NT2/D1 (cell line): ENCODE data around the gene LRRC46.

Experiments
- DNase-seq: peaks from one replicate; pipeline ENCODE4 v3.0.0-alpha.2; 2011; ENCODE audit warnings: low read depth, low spot score
- H3K27me3 ChIP-seq: 2 replicates; pipeline ENCODE4 v1.6.0; 2011; ENCODE audit warnings: mild to moderate bottlenecking; ENCODE audit not compliant: insufficient read length, insufficient read depth
- H3K36me3 ChIP-seq: 2 replicates; pipeline ENCODE4 v1.6.1; 2011; ENCODE audit warnings: mild to moderate bottlenecking, low read length, mixed read lengths; ENCODE audit not compliant: insufficient read depth, insufficient read length
- H3K4me1 ChIP-seq: 2 replicates; pipeline ENCODE4 v1.5.1; 2011; ENCODE audit not compliant: insufficient read depth, insufficient read length
- H3K4me3 ChIP-seq: 2 replicates; pipeline ENCODE4 v1.5.1; 2011; ENCODE audit warnings: low read depth; ENCODE audit not compliant: insufficient read length
- H3K9ac ChIP-seq: 2 replicates; pipeline ENCODE4 v1.6.0; 2011; ENCODE audit warnings: low read depth; ENCODE audit not compliant: insufficient read length
- H3K9me3 ChIP-seq: 2 replicates; pipeline ENCODE4 v1.5.1; 2011; ENCODE audit warnings: mild to moderate bottlenecking, low read length; ENCODE audit not compliant: insufficient read depth
- SUZ12 ChIP-seq: IDR thresholded peaks from 2 replicates; pipeline ENCODE4 v1.6.1; 2011; ENCODE audit not compliant: insufficient read length, insufficient read depth; ENCODE audit errors: extremely low read depth
- YY1 ChIP-seq: IDR thresholded peaks from 2 replicates; pipeline ENCODE4 v1.6.1; 2011; ENCODE audit not compliant: insufficient read length, insufficient read depth
- ZNF274 ChIP-seq: IDR thresholded peaks from 2 replicates; pipeline ENCODE4 v1.6.1; 2011; ENCODE audit warnings: mild to moderate bottlenecking, low read depth, low read length

LRRC46 gene

DNA sequence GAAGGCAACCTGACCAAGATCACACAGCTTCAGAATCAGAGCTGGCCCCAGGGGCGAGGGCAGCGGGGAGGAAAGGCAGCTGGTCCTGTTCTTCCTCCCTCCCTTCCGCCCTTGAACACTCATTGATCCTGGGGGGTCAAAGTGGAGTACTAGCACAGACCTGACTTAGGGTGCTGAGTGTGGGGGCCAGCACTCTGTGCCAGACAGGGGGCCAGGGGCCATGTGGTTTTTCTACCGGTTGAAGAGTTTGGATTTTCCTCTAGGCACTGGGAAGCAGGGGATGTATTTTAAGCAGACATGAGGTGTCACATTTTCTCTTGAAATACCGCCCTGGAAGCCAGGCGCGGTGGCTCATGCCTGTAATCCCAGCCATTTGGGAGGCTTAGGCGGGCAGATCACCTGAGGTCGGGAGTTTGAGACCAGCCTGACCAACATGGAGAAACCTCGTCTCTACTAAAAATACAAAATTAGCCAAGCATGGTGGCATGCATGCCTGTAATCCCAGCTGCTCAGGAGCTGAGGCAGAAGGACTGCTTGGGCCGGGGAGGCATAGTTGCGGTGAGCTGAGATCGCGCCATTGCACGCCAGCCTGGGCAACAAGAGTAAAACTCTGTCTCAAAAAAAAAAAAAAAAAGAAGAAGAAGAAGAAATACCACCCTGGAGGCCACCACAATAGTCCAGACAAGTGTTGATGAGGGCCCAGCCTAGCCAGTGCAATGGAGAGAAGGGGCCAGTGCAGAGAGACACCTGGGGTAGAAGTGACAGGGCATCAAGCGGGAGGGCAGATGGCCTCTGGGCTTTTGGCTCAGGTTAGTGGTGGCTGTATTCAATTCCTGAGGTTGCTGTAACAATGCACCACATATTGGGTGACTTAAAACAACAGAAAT is 25.2 kb upstream of the LRRC46 start:
- no peak overlapping the region for H3K4me3 ChIP-seq
- H3K27me3 ChIP-seq, result peaks cover 2% of the 10 kb centered on the region
- H3K9ac ChIP-seq, result no peak overlapping the region
- peaks cover 36% of the 10 kb centered on the region for H3K36me3 ChIP-seq
- H3K4me1 ChIP-seq, result peaks cover 6% of the 10 kb centered on the region
- no peak for DNase-seq
- TF ChIP-seq ZNF274 (no peak), SUZ12 (no peak), YY1 (no peak)
- no peaks in the 10 kb centered on the region for H3K9me3 ChIP-seq

DNA sequence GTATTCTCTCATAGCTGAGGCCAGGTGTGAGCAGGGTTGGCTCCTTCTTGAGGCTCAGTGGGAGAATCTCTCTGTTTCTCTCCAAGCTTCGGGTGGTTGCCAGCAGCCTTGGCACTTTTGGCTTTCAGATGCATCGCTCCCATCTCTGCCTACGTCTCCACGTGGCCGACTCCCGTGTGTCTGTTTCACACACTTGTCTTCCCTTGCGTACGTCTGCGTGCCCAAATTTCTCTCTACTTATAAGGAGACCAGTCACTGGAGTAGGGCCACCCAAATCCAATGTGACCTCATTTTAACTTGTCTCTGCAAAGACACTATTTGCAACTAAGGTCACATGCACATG is 24.6 kb upstream of the LRRC46 start:
- Histone ChIP-seq H3K4me3 (no peak overlapping the region), H3K27me3 (no peaks in the 10 kb centered on the region), H3K4me1 (peaks cover 10% of the 10 kb centered on the region), H3K9ac (no peak overlapping the region), H3K36me3 (peaks cover 40% of the 10 kb centered on the region), H3K9me3 (no peaks in the 10 kb centered on the region)
- TF ChIP-seq SUZ12 (no peak), ZNF274 (no peak), YY1 (no peak)
- no peak for DNase-seq

DNA sequence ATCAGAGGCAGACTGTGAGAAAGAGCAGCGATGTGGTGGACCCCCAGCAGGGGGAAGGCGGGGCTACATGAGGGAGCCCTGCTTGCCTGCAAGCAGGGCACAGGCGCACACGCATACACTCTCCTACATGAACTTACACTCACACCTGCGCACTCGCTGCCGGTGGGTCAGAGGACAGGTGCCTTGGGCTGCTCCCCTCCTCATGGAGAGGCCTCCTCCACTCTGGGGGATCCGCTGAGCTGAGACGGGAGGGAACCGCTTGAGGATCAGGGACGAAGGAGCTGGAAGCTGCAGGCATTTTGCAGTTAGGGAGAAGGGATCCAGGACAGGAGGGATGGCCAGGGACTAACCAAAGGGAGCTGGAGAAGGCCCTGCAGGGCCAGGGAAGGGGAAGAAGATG is 24.0 kb upstream of the LRRC46 start:
- H3K4me1 ChIP-seq, result peaks cover 10% of the 10 kb centered on the region
- H3K9ac ChIP-seq, result no peak overlapping the region
- no peak for TF ChIP-seq ZNF274
- no peak for TF ChIP-seq YY1
- no peak for TF ChIP-seq SUZ12

DNA sequence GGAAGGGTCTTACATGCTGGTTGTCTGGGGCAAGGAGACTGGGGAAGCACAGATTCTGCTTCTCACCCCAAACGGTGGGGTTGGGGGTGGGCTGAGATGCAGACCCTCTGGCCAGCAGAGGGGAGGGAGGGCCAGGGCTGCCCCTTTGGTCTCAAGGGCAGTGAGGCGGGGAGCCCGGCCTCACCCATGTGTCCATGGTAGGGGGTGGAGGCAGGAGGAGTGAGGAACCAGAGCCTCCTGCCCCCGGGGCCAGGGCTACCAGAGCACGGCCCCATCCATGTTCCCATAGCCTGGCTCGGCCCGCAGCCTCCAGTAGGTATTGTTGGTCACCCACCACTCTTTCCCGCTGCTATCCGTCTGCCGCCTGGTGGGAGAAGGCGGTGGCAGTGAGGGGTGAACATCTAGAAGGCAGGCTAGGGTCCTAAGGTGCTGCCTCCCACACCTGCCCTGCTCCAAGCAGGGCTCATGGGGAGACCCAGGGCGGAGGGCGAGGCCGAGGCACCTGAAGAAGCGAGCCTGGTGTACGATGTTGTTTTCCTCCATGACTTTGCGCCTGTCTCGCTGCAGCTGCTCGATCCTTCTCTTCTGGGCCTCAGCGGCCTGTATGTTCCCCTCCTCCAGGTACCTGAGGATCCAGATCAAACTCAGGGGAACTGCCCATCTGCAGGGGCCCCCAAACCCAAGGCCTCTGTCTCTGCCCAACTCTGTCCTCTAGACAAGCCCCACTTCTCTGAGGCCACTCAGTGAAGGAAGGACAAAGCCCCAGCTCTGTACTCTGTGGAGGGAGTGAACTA is 23.2 kb upstream of the LRRC46 start:
- peaks cover 10% of the 10 kb centered on the region for H3K4me1 ChIP-seq
- H3K4me3 ChIP-seq, result no peak overlapping the region
- peaks cover 49% of the 10 kb centered on the region for H3K36me3 ChIP-seq
- no peaks in the 10 kb centered on the region for H3K27me3 ChIP-seq
- H3K9me3 ChIP-seq, result no peaks in the 10 kb centered on the region
- TF ChIP-seq YY1, result no peak
- TF ChIP-seq ZNF274, result no peak
- TF ChIP-seq SUZ12, result no peak
- DNase-seq, result no peak
- H3K9ac ChIP-seq, result peak overlapping the region; percentile 36

More for the DNA sequence above, 24.0 kb upstream of the LRRC46 start:
- H3K9me3 ChIP-seq, result no peaks in the 10 kb centered on the region
- no peaks in the 10 kb centered on the region for H3K27me3 ChIP-seq
- peaks cover 41% of the 10 kb centered on the region for H3K36me3 ChIP-seq
- no peak overlapping the region for H3K4me3 ChIP-seq
- DNase-seq, result no peak

DNA sequence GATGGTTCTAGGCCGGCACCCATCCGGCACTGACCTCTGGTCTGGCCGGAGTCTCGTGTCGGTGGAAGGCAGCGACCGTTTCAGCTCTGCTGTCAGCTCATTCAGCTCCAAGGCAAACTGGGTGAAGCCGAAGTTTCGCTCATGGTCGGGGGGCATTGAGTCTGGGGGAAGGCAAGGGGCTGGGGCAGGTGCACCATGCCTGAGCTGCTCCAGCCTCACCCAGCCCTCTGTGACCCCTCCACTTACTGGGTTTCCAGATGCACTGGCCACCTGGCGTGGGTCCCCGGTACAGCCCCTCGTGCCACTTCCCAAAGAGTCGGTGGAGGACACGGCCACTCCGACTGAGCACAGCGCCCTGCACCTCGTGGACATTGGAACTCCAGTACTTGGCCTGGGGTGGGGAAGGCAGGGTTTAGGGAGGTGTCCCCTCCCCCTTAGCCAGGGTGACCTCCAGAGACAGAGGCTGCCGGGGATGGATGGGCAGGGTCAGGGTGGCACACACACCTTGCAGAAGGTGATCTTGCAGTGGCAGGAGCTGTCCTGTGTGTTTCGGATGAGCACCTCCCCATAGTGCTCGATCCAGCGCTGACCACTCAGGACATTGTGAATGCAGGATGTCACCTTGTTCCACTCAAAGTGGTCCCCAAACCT is 22.5 kb upstream of the LRRC46 start:
- no peak for TF ChIP-seq SUZ12
- TF ChIP-seq YY1, result no peak
- TF ChIP-seq ZNF274, result no peak
- H3K4me3 ChIP-seq, result no peak overlapping the region
- H3K9me3 ChIP-seq, result no peaks in the 10 kb centered on the region
- peaks cover 10% of the 10 kb centered on the region for H3K4me1 ChIP-seq
- H3K27me3 ChIP-seq, result no peaks in the 10 kb centered on the region
- peaks cover 52% of the 10 kb centered on the region for H3K36me3 ChIP-seq
- H3K9ac ChIP-seq, result no peak overlapping the region
- DNase-seq, result no peak

DNA sequence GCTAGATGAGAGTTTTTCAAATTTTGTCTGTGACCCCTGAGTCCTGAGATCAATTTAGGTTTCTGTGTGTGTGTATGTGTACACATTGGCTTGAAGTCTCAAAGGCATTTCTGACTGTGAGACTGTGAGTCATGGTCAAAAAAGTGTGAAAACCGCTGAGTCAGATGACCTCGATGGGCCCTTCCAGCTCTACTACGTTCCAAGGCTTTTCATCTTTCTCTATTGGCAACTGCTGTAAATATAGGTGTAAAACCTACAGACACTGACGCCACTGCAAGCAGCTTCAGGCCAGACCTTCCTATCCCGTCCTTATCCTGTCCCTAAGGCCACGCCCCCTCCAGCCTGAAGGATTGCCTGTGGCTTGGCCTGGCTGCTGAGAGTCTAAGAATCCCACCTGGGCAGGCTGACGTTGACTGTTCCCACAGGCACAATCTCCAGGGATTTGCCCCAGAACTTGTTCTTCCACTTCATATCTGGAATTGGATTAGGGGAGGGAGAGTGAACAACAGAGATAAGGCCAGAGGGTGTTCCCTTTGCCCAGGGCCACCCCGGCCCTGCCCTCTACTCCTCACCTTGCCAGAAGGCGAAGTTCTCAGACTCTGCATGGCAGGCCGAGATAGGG is 21.2 kb upstream of the LRRC46 start:
- Histone ChIP-seq H3K4me3 (no peak overlapping the region), H3K9me3 (no peaks in the 10 kb centered on the region), H3K27me3 (no peaks in the 10 kb centered on the region), H3K9ac (peak overlapping the region; percentile 43), H3K36me3 (peaks cover 62% of the 10 kb centered on the region), H3K4me1 (peaks cover 10% of the 10 kb centered on the region)
- DNase-seq, result no peak
- TF ChIP-seq YY1 (no peak), SUZ12 (no peak), ZNF274 (no peak)
